GM12892 (cell line): ENCODE measurements around the gene MRPL9.

Source experiments
- POLR2A ChIP-seq: IDR thresholded peaks from 2 replicates; pipeline ENCODE4 v1.6.1; 2011; ENCODE audit warnings: low read depth, low read length, control low read depth
- POLR2AphosphoS5 ChIP-seq: IDR thresholded peaks from 2 replicates; pipeline ENCODE4 v1.6.1; 2011; ENCODE audit warnings: low read depth, low read length, control low read depth
- TAF1 ChIP-seq: IDR thresholded peaks from 2 replicates; pipeline ENCODE4 v1.6.1; 2011; ENCODE audit warnings: low read depth, mild to moderate bottlenecking, control low read depth, low read length, borderline replicate concordance

- TF ChIP-seq POLR2AphosphoS5 (no peak), POLR2A (no peak), TAF1 (no peak)
These were observed 19.4 kb upstream of the MRPL9 start for GRCh38 chr1:151782741-151783140.
